Gastroesophageal sphincter (tissue), 4 donors: ENCODE results near the gene ATXN7. TPM values are rescaled to one million over a fixed set of nuclear protein-coding genes. Genes with fewer than 3 reads are reported as not detected.

Experiments
- ATAC-seq: fragments of 150-250 bp; one replicate; pipeline ENCODE4 v1.9.1; 2016; ENCODE audit warnings: mild to moderate bottlenecking, moderate library complexity
- H3K27ac ChIP-seq, 4 donors: fragments of 200-600 bp; sonication (generic) in 3 of 4; 1 replicate in 3 of 4; 2 replicates in 1 of 4; pipeline ENCODE4 v1.5.1; 2016 to 2019
- H3K27me3 ChIP-seq: fragments of 200-600 bp; sonication (generic); one replicate; pipeline ENCODE4 v1.5.1; 2019
- H3K36me3 ChIP-seq, 2 donors: fragments of 200-600 bp; sonication (generic); one replicate each; pipeline ENCODE4 v1.5.1; 2019; ENCODE audit warnings: control low read depth in 1 of 2
- H3K4me1 ChIP-seq, 3 donors: fragments of 200-600 bp; sonication (generic); 1 replicate in 2 of 3; 2 replicates in 1 of 3; pipeline ENCODE4 v1.5.1; 2016 to 2019; ENCODE audit warnings: control low read depth in 2 of 3
- H3K4me3 ChIP-seq, 2 donors: fragments of 200-600 bp; sonication (generic); one replicate each; pipeline ENCODE4 v1.5.1; 2019; ENCODE audit warnings: mild to moderate bottlenecking in 1 of 2, moderate library complexity in 1 of 2
- H3K9me3 ChIP-seq, 3 donors: fragments of 200-600 bp; sonication (generic); one replicate each; pipeline ENCODE4 v1.5.1; 2017 to 2019; ENCODE audit warnings: control low read depth in 2 of 3
- EP300 ChIP-seq: sonication (generic); formaldehyde crosslinking; IDR thresholded peaks from one replicate; pipeline ENCODE4 v1.6.1; 2017; ENCODE audit warnings: antibody characterized with exemption, mild to moderate bottlenecking
- POLR2A ChIP-seq, 2 donors: fragments of 450-650 bp; IDR thresholded peaks; one replicate each; pipeline ENCODE4 v1.6.1; 2017; ENCODE audit warnings: antibody characterized with exemption in 2 of 2, mild to moderate bottlenecking in 2 of 2, moderate library complexity in 1 of 2
- POLR2AphosphoS5 ChIP-seq: sonication (generic); formaldehyde crosslinking; IDR thresholded peaks from one replicate; pipeline ENCODE4 v1.6.1; 2017; ENCODE audit warnings: antibody characterized with exemption
- WGBS, 2 donors: methylation state at CpG; one replicate each; pipeline ENCODE4 v1.1.5; 2018; ENCODE audit warnings: low coverage in 1 of 2; 5-methylcytosine and 5-hydroxymethylcytosine counted together
- total RNA-seq, 4 donors: library from RNA; depleted of rRNA; stranded (reverse); fragments of >200 nt; gene quantifications; one replicate each; pipeline ENCODE4 v1.1.0, GENCODE V29; 2016
- TF ChIP-seq, protein P1 (sequence below), 4 experiments: fragments of 200-600 bp in 2 of 4; fragments of 450-650 bp in 2 of 4; sonication (generic) in 1 of 4; IDR thresholded peaks; one replicate each; pipeline ENCODE4 v1.5.1; 2017 to 2019; ENCODE audit warnings: antibody characterized with exemption in 4 of 4, mild to moderate bottlenecking in 2 of 4, moderate library complexity in 2 of 4

The ATXN7 gene
- total RNA-seq, 4 donors from 2014 or later: 15.5 to 36.3 (median 19.8) TPM

DNA sequence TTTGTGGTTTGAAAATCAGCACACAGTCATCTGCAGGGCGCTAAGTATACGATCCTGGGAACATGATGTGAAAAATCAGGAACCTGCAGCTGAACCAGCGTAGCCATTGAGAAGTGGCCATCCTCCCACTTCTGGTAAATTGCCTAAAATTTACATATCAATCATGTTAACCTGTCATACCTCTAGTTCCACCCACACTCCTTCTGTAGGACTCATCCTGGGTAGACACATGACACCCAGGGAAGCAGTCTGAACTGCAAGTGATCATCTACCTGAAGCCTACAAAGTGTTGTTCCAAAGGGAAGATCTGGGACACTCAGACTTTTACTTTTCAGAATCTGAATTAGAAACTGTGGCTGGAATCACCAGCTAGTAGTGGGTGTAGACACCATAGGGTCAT is 165.1 kb downstream of the ATXN7 start:
- no peaks in the 10 kb centered on the region for H3K36me3 ChIP-seq
- ATAC-seq: no peak
- TF ChIP-seq POLR2AphosphoS5: no peak
- H3K4me3 ChIP-seq: no peak overlapping the region
- H3K4me1 ChIP-seq: peaks cover 0 to 30% (median 2%) of the 10 kb centered on the region in 3 donors
- 87 to 100% methylated on average over 3 of the region's 3 CpGs for WGBS, 2 donors
- no peak overlapping the region for H3K27ac ChIP-seq
- no peaks in the 10 kb centered on the region for H3K27me3 ChIP-seq
- peaks cover 0 to 3% (median 0%) of the 10 kb centered on the region in 3 donors for H3K9me3 ChIP-seq

DNA sequence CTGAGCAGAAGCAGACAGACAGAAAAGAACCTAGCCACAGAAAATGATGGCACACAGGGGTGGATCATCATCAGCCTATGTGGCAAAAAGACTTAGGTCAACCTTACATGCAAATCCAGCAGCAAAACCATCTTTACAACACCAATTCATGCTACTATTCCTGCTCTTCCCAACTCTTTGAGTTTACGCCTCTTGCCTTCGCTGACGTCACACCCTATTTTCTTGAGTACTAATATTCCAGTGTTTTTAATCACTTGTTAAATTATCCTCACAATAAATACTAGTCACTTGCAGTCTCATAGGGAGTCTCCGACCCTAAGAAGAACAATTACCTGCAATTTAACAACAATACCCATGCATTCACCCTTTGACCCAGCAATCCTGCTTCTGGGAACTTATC is 165.6 kb downstream of the ATXN7 start:
- Histone ChIP-seq H3K27ac (no peak overlapping the region), H3K4me1 (peaks cover 0 to 26% (median 2%) of the 10 kb centered on the region in 3 donors), H3K27me3 (no peaks in the 10 kb centered on the region), H3K36me3 (no peaks in the 10 kb centered on the region), H3K4me3 (no peak overlapping the region), H3K9me3 (peaks cover 0 to 8% (median 0%) of the 10 kb centered on the region in 3 donors)
- 87 to 90% methylated on average over 3 to 4 of the region's 4 CpGs for WGBS, 2 donors
- TF ChIP-seq EP300 (no peak), POLR2A (IDR thresholded peaks at IDR 0.05) (no peak), POLR2AphosphoS5 (no peak)
- TF ChIP-seq, protein P1, sequence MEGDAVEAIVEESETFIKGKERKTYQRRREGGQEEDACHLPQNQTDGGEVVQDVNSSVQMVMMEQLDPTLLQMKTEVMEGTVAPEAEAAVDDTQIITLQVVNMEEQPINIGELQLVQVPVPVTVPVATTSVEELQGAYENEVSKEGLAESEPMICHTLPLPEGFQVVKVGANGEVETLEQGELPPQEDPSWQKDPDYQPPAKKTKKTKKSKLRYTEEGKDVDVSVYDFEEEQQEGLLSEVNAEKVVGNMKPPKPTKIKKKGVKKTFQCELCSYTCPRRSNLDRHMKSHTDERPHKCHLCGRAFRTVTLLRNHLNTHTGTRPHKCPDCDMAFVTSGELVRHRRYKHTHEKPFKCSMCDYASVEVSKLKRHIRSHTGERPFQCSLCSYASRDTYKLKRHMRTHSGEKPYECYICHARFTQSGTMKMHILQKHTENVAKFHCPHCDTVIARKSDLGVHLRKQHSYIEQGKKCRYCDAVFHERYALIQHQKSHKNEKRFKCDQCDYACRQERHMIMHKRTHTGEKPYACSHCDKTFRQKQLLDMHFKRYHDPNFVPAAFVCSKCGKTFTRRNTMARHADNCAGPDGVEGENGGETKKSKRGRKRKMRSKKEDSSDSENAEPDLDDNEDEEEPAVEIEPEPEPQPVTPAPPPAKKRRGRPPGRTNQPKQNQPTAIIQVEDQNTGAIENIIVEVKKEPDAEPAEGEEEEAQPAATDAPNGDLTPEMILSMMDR (IDR thresholded peaks at IDR 0.05): no peak
- ATAC-seq: no peak

DNA sequence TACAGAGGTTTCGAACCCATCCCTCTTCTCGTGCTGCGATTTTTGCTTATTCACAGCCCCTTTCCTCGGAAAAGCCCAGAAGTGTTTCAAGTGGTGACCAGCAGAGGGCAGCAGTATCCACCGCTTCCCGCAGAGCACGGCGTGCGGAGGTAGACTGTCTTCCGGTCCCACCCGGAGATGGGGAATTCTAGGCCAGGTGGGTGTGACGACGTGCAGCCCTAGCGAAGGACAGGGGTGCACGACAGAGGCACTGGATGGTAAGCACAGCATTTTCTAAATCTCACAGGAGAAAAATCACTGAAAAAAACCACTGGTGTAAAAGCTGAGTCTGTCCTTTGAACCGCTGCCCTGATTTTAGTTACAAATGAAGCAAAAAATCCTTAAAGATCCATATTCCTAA is 167.1 kb downstream of the ATXN7 start:
- Histone ChIP-seq H3K27me3 (no peaks in the 10 kb centered on the region), H3K9me3 (peaks cover 0 to 9% (median 0%) of the 10 kb centered on the region in 3 donors), H3K4me1 (peaks cover 0 to 26% (median 2%) of the 10 kb centered on the region in 3 donors), H3K36me3 (no peaks in the 10 kb centered on the region), H3K4me3 (peak overlapping the region; percentile 9 to 39), H3K27ac (peak overlapping the region in 2 of 4 donors; percentile 42)
- 5 to 12% methylated on average over 6 to 8 of the region's 16 CpGs for WGBS, 2 donors
- TF ChIP-seq, protein P1 (IDR thresholded peaks at IDR 0.05): peak; percentile 86 to 95 (median 93)
- TF ChIP-seq POLR2A (IDR thresholded peaks at IDR 0.05): no peak
- TF ChIP-seq POLR2AphosphoS5: peak; percentile 28
- TF ChIP-seq EP300: no peak
- peak; percentile 53 for ATAC-seq

DNA sequence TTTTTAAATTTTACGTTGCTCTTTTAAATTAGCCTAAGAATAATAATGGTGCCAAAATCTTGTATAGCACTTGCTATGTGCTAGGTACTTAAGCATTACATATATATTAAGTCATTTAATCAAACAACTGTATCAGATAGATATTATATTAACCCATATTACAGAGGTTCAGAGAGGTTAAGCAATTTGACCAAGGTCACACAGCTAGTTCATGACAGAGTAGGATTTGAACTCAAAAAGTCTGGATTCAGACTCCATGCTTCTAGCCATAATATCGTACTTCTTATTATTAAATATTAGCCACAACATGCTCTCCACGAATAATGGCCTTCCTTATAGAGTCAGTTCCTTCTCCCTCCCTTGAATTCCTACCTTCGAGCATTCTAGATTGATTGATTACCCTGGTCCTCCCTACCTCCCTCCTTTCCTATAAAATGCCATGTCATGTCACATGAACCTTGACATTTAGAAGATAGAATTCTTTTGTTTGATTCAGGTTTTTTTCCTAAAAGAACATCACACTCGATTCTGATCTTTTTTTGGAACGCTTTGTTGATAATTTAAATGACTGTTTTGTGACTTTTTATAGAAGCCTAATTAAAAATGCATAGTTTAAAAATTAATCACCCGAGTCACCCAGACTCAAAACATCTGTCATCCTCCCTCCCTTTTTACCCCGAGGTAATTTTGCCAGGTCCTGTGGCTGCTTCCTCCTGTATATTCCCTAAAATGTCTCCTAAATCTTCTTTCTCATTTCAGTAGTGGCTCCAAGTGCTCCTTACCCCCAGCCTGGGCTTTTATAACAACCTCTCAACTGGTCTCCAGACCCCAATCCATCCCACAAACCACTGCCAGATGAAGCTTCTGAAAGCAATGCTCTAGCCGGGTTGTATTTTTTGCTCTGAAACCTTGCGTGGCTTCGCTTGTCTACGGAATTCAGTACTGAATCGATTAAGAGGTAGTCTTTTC is 168.2 kb downstream of the ATXN7 start:
- WGBS, 2 donors: 30 to 50% methylated on average over 10 to 13 of the region's 13 CpGs
- Histone ChIP-seq H3K4me1 (peaks cover 0 to 26% (median 2%) of the 10 kb centered on the region in 3 donors), H3K9me3 (peaks cover 0 to 9% (median 0%) of the 10 kb centered on the region in 3 donors), H3K4me3 (no peak overlapping the region), H3K27me3 (no peaks in the 10 kb centered on the region), H3K27ac (peak overlapping the region; percentile 3 to 56 (median 47)), H3K36me3 (no peaks in the 10 kb centered on the region)
- TF ChIP-seq POLR2AphosphoS5 (no peak), POLR2A (IDR thresholded peaks at IDR 0.05) (no peak), EP300 (no peak)
- TF ChIP-seq, protein P1 (IDR thresholded peaks at IDR 0.05): no peak
- no peak for ATAC-seq

DNA sequence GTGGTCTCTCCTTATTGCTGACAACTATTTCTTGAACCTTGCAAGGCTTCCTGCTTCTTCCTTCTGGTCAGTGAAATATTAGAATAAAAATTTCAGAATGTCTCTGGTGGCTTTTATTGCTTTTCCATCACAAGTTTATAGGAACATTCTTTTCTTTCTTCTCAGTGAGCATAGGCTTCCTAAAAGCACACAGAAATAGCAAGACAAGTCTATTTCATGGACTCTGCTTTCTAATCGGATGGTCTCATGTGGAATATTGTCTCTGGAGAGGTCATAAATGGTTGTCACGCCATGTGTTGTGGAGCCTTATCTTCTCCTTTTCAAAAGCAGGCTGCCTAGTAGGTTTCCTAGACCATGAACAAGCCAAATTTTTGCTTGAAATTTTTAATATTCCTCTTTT is 169.4 kb downstream of the ATXN7 start:
- WGBS, 2 donors: 85 to 94% methylated on average over 2 of the region's 2 CpGs
- Histone ChIP-seq H3K4me3 (no peak overlapping the region), H3K27ac (no peak overlapping the region), H3K36me3 (no peaks in the 10 kb centered on the region), H3K9me3 (peaks cover 0 to 9% (median 0%) of the 10 kb centered on the region in 3 donors), H3K27me3 (no peaks in the 10 kb centered on the region), H3K4me1 (peaks cover 0 to 26% (median 2%) of the 10 kb centered on the region in 3 donors)
- ATAC-seq: no peak
- TF ChIP-seq, protein P1 (IDR thresholded peaks at IDR 0.05): no peak
- TF ChIP-seq POLR2AphosphoS5: no peak
- TF ChIP-seq POLR2A (IDR thresholded peaks at IDR 0.05): no peak
- TF ChIP-seq EP300: no peak
